Endodermal cell (in vitro differentiated cells): ENCODE data around the gene MAML2. TPM values are rescaled to one million over a fixed set of nuclear protein-coding genes. Genes with fewer than 3 reads are reported as not detected.

Experiments
- DNase-seq: peaks from one replicate; pipeline ENCODE4 v3.0.0-alpha.2; 2017
- H3K27ac ChIP-seq: 2 replicates; pipeline ENCODE4 v1.5.1; 2013; ENCODE audit warnings: mild to moderate bottlenecking, low read depth, low read length, moderate library complexity
- H3K27me3 ChIP-seq: 2 replicates; pipeline ENCODE4 v1.6.1; 2013; ENCODE audit warnings: mild to moderate bottlenecking, low read length, moderate library complexity; ENCODE audit not compliant: insufficient read depth, control insufficient read depth, poor library complexity, severe bottlenecking
- H3K36me3 ChIP-seq: 2 replicates; pipeline ENCODE4 v1.7.0; 2013; ENCODE audit warnings: mild to moderate bottlenecking, low read length, moderate library complexity; ENCODE audit not compliant: control insufficient read depth, insufficient read depth
- H3K4me1 ChIP-seq: one replicate; pipeline ENCODE4 v1.7.0; 2013; ENCODE audit warnings: low read length; ENCODE audit not compliant: control insufficient read depth, insufficient read depth
- H3K4me3 ChIP-seq: 2 replicates; pipeline ENCODE4 v1.5.1; 2013; ENCODE audit warnings: mild to moderate bottlenecking, low read length, moderate library complexity
- H3K9ac ChIP-seq: 2 replicates; pipeline ENCODE4 v1.6.1; 2013; ENCODE audit warnings: mild to moderate bottlenecking, low read length, moderate library complexity; ENCODE audit not compliant: poor library complexity, severe bottlenecking; ENCODE audit errors: extremely low read depth
- H3K9me3 ChIP-seq: 2 replicates; pipeline ENCODE4 v1.6.1; 2013; ENCODE audit warnings: mild to moderate bottlenecking, low read length, moderate library complexity; ENCODE audit not compliant: control insufficient read depth
- H3K27ac Mint-ChIP-seq: 2 replicates; pipeline ENCODE4 v1.8.0; 2020; ENCODE audit warnings: mixed read lengths
- H3K27me3 Mint-ChIP-seq: 2 replicates; pipeline ENCODE4 v1.8.0; 2021; ENCODE audit warnings: mild to moderate bottlenecking, mixed read lengths; ENCODE audit not compliant: insufficient read depth
- H3K36me3 Mint-ChIP-seq: 2 replicates; pipeline ENCODE4 v1.8.0; 2020; ENCODE audit warnings: low read depth, mixed read lengths
- H3K4me1 Mint-ChIP-seq: 2 replicates; pipeline ENCODE4 v1.8.0; 2020; ENCODE audit warnings: mixed read lengths
- H3K4me3 Mint-ChIP-seq: 2 replicates; pipeline ENCODE4 v1.8.0; 2020; ENCODE audit warnings: mild to moderate bottlenecking, moderate library complexity, mixed read lengths
- H3K9me3 Mint-ChIP-seq: 2 replicates; pipeline ENCODE4 v1.8.0; 2020; ENCODE audit warnings: mild to moderate bottlenecking, mixed read lengths
- WGBS, 2 experiments: methylation state at CpG; one replicate each; pipeline versions ENCODE4 v1.1.5 to v1.1.7; 2013; ENCODE audit warnings: missing lambda C conversion rate in 2 of 2, mixed read lengths in 1 of 2; ENCODE audit not compliant: insufficient coverage in 1 of 2, insufficient read length in 1 of 2; 5-methylcytosine and 5-hydroxymethylcytosine counted together
- total RNA-seq, 2 donors: library from RNA; stranded (reverse); fragmentation: NEBNext Ultra II Directional in 1 of 2; extraction: Animal tissue kit (Norgen Biotek cat#: 25700) in 1 of 2; gene quantifications; 2 replicates in 1 of 2; 3 replicates in 1 of 2; pipeline ENCODE4 v1.2.1, GENCODE V29; 2021
- TF ChIP-seq, protein P1 (sequence below): fragments of 200-600 bp; sonication (generic); conservative IDR thresholded peaks from 2 replicates; pipeline ENCODE4 v1.5.0; 2021; ENCODE audit warnings: antibody characterized with exemption, mild to moderate bottlenecking

Gene MAML2
- total RNA-seq, 2 donors from 2014 or later: 6.6 to 8.0 TPM

DNA sequence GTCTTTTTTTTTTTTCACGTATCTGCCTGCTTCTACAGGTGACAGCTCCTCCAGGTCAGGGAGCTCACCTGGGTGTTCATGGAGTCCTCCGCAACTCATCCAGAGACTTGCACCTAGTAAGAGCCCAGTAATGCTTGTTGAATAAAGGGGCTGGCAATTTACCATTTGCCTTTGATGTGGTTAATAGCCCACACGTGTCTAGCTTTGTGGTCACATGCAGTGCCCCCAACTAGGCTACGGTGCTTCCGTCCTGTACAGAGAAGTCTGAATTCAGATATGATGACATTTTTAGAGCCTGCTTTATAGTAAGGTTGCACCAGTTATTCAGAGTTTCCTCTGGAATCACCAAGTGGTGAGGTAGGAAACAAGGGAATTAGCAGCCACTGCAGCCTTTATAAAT is 219.7 kb downstream of the MAML2 start:
- no peaks in the 10 kb centered on the region for H3K27me3 ChIP-seq
- no peak overlapping the region for H3K27ac Mint-ChIP-seq
- H3K4me3 Mint-ChIP-seq: no peak overlapping the region
- H3K9me3 Mint-ChIP-seq: no peaks in the 10 kb centered on the region
- TF ChIP-seq, protein P1, sequence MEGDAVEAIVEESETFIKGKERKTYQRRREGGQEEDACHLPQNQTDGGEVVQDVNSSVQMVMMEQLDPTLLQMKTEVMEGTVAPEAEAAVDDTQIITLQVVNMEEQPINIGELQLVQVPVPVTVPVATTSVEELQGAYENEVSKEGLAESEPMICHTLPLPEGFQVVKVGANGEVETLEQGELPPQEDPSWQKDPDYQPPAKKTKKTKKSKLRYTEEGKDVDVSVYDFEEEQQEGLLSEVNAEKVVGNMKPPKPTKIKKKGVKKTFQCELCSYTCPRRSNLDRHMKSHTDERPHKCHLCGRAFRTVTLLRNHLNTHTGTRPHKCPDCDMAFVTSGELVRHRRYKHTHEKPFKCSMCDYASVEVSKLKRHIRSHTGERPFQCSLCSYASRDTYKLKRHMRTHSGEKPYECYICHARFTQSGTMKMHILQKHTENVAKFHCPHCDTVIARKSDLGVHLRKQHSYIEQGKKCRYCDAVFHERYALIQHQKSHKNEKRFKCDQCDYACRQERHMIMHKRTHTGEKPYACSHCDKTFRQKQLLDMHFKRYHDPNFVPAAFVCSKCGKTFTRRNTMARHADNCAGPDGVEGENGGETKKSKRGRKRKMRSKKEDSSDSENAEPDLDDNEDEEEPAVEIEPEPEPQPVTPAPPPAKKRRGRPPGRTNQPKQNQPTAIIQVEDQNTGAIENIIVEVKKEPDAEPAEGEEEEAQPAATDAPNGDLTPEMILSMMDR: no peak
- no peaks in the 10 kb centered on the region for H3K36me3 Mint-ChIP-seq
- no peak for DNase-seq
- H3K27ac ChIP-seq: no peak overlapping the region
- no peak overlapping the region for H3K9ac ChIP-seq
- 94 to 100% methylated on average over 3 to 5 of the region's 5 CpGs for WGBS, 2 experiments
- H3K27me3 Mint-ChIP-seq: no peaks in the 10 kb centered on the region
- H3K9me3 ChIP-seq: no peaks in the 10 kb centered on the region
- no peak overlapping the region for H3K4me3 ChIP-seq
- no peaks in the 10 kb centered on the region for H3K36me3 ChIP-seq
- H3K4me1 Mint-ChIP-seq: no peaks in the 10 kb centered on the region
- H3K4me1 ChIP-seq: no peaks in the 10 kb centered on the region

DNA sequence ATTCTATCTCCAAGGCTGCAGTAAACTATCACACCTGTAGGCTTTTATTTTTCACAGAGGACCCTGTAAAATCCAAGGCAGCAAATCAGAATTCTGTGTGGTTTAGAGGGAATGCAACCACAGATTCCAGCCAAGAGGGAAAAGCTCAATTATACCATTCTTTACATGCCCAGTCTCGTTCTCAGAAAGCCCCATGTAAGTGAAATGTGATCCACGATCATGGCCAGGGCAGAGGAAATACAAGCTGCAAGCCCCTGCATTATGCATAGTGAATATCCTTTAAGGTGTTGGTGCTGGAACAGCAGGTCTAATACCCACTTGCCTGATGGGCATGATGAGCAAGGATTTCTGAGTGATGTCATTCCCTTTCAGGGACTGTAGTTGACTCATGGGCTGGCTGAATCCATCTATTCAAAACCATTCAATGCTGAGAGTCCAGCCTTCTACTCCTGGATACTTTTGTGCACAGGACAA is 220.4 kb downstream of the MAML2 start:
- no peaks in the 10 kb centered on the region for H3K4me1 ChIP-seq
- H3K36me3 Mint-ChIP-seq: no peaks in the 10 kb centered on the region
- no peaks in the 10 kb centered on the region for H3K9me3 Mint-ChIP-seq
- TF ChIP-seq, protein P1: peak; percentile 28
- DNase-seq: no peak
- no peak overlapping the region for H3K9ac ChIP-seq
- no peak overlapping the region for H3K4me3 ChIP-seq
- 75 to 92% methylated on average over 2 of the region's 2 CpGs for WGBS, 2 experiments
- no peaks in the 10 kb centered on the region for H3K4me1 Mint-ChIP-seq
- no peak overlapping the region for H3K27ac Mint-ChIP-seq
- no peak overlapping the region for H3K4me3 Mint-ChIP-seq
- H3K27ac ChIP-seq: no peak overlapping the region
- no peaks in the 10 kb centered on the region for H3K27me3 ChIP-seq
- H3K36me3 ChIP-seq: no peaks in the 10 kb centered on the region
- H3K27me3 Mint-ChIP-seq: no peaks in the 10 kb centered on the region
- H3K9me3 ChIP-seq: no peaks in the 10 kb centered on the region

DNA sequence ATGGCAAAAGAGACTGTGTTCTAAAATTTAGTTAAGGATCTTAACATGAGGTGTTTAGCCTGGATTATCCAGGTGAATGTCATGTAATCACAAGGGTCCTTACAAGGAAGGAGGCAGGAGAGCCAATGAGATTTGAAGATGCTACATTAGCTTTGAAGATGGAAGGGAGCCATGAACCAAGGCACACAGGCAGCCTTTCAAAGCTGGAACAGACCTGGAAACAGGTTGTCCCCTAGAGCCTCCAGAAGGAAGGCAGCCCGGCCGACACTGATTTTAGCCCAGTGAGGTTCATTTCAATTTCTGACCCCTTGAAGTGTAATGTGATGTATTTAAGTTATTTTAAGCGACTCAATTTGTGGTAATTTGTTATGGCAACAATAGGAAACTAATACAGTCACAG is 223.8 kb downstream of the MAML2 start:
- DNase-seq: no peak
- H3K9me3 ChIP-seq: no peaks in the 10 kb centered on the region
- H3K9ac ChIP-seq: no peak overlapping the region
- peaks cover 20% of the 10 kb centered on the region for H3K4me1 Mint-ChIP-seq
- no peak overlapping the region for H3K27ac ChIP-seq
- H3K36me3 Mint-ChIP-seq: no peaks in the 10 kb centered on the region
- H3K27ac Mint-ChIP-seq: no peak overlapping the region
- no peaks in the 10 kb centered on the region for H3K9me3 Mint-ChIP-seq
- peaks cover 7% of the 10 kb centered on the region for H3K4me1 ChIP-seq
- no peaks in the 10 kb centered on the region for H3K36me3 ChIP-seq
- 83% methylated on average over 3 of the region's 3 CpGs; no CpG with 5 or more reads in 1 of the 2 experiments for WGBS, 2 experiments
- H3K27me3 ChIP-seq: no peaks in the 10 kb centered on the region
- no peak overlapping the region for H3K4me3 ChIP-seq
- no peaks in the 10 kb centered on the region for H3K27me3 Mint-ChIP-seq
- H3K4me3 Mint-ChIP-seq: no peak overlapping the region
- TF ChIP-seq, protein P1: no peak
